Measurements from ENCODE around the gene MOB3B. TPM values are rescaled to one million over a fixed set of nuclear protein-coding genes. Genes with fewer than 3 reads are reported as not detected.

Gene MOB3B
- total RNA-seq, 3 donors from 2014 or later (not counting 1 experiment from before 2014, with no cell fraction given), result 0.23 to 0.30 (median 0.28) TPM

DNA sequence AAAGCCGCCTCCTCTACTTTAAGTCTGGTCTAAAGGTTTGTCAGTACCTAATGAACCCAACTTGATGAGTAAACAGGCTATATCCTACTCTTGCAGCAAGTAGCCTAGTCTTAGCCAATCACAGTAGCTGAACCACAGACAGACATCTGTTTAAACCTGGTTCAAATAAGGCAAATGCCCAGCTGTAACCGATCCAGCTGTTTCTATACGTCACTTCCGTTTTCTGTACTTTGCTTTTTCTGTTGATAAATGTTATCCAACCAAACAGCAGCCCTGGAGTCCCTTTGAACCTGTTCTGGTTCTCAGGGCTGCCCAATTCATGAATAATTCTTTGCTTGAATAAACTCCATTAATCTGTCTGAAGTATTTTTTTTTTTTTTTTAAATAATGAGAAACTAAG lies 155.8 kb downstream of the MOB3B start:
- intact Hi-C loops (cut with micrococcal nuclease), result no loop called here
- no peak for DNase-seq
- no peak for ATAC-seq
- H3K9me3 Mint-ChIP-seq, result peaks cover 0 to 3% of the 10 kb centered on the region in 2 donors
- TF ChIP-seq, protein P1, sequence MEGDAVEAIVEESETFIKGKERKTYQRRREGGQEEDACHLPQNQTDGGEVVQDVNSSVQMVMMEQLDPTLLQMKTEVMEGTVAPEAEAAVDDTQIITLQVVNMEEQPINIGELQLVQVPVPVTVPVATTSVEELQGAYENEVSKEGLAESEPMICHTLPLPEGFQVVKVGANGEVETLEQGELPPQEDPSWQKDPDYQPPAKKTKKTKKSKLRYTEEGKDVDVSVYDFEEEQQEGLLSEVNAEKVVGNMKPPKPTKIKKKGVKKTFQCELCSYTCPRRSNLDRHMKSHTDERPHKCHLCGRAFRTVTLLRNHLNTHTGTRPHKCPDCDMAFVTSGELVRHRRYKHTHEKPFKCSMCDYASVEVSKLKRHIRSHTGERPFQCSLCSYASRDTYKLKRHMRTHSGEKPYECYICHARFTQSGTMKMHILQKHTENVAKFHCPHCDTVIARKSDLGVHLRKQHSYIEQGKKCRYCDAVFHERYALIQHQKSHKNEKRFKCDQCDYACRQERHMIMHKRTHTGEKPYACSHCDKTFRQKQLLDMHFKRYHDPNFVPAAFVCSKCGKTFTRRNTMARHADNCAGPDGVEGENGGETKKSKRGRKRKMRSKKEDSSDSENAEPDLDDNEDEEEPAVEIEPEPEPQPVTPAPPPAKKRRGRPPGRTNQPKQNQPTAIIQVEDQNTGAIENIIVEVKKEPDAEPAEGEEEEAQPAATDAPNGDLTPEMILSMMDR (IDR thresholded peaks at IDR 0.05), result no peak
- no peaks in the 10 kb centered on the region for H3K4me1 Mint-ChIP-seq
- Histone ChIP-seq H3K4me3 (ENCODE audit: low read length) (no peak overlapping the region), H3K27me3 (ENCODE audit: control insufficient read depth, insufficient read depth, low read length) (no peaks in the 10 kb centered on the region), H3K27ac (ENCODE audit: low read length) (no peak overlapping the region), H3K4me1 (ENCODE audit: control insufficient read depth, insufficient read depth, low read length) (peaks cover 9% of the 10 kb centered on the region), H3K9me3 (ENCODE audit: control insufficient read depth, insufficient read depth, low read length) (no peaks in the 10 kb centered on the region), H3K36me3 (ENCODE audit: control insufficient read depth, insufficient read depth, low read length) (no peaks in the 10 kb centered on the region)
- 95% methylated on average over 4 of the region's 4 CpGs for WGBS (ENCODE audit: insufficient coverage)
- H3K4me3 Mint-ChIP-seq, result no peak overlapping the region
- no peaks in the 10 kb centered on the region for H3K36me3 Mint-ChIP-seq
- H3K27me3 Mint-ChIP-seq (ENCODE audit: low read depth in 2 of 2), result peaks cover 0 to 8% of the 10 kb centered on the region in 2 donors
- H3K27ac Mint-ChIP-seq, result no peak overlapping the region

DNA sequence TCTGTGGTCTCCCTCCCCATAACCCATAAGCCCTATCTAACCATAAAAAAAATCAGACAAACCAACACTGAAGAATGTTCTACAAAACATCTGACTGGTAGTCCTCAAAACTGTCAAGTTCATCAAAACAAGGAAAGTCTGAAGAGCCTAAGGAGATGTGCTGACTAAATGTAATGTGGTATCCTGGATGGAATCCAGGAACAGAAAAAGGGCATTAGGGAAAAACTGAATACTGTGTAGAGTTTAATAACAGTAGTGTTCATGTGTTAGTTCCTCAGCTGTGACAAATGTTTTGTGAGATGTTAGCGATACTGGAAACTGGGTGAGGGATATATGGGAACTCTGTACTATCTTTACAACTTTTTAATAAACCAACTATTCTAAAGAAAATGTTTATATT lies 157.0 kb downstream of the MOB3B start:
- no peak overlapping the region for H3K27ac ChIP-seq (ENCODE audit: low read length)
- no peaks in the 10 kb centered on the region for H3K9me3 ChIP-seq (ENCODE audit: control insufficient read depth, insufficient read depth, low read length)
- no peak overlapping the region for H3K4me3 Mint-ChIP-seq
- H3K9me3 Mint-ChIP-seq, result peaks cover 0 to 3% of the 10 kb centered on the region in 2 donors
- peaks cover 0 to 8% of the 10 kb centered on the region in 2 donors for H3K27me3 Mint-ChIP-seq (ENCODE audit: low read depth in 2 of 2)
- intact Hi-C loops (cut with micrococcal nuclease), result no loop called here
- H3K4me1 Mint-ChIP-seq, result no peaks in the 10 kb centered on the region
- TF ChIP-seq, protein P1 (IDR thresholded peaks at IDR 0.05), result no peak
- H3K4me1 ChIP-seq (ENCODE audit: control insufficient read depth, insufficient read depth, low read length), result peaks cover 2% of the 10 kb centered on the region
- no peak for DNase-seq
- no peak overlapping the region for H3K27ac Mint-ChIP-seq
- no CpG with 5 or more reads among the region's 1 CpG for WGBS (ENCODE audit: insufficient coverage)
- H3K36me3 ChIP-seq (ENCODE audit: control insufficient read depth, insufficient read depth, low read length), result no peaks in the 10 kb centered on the region
- no peaks in the 10 kb centered on the region for H3K36me3 Mint-ChIP-seq
- H3K27me3 ChIP-seq (ENCODE audit: control insufficient read depth, insufficient read depth, low read length), result no peaks in the 10 kb centered on the region
- no peak for ATAC-seq
- H3K4me3 ChIP-seq (ENCODE audit: low read length), result no peak overlapping the region

DNA sequence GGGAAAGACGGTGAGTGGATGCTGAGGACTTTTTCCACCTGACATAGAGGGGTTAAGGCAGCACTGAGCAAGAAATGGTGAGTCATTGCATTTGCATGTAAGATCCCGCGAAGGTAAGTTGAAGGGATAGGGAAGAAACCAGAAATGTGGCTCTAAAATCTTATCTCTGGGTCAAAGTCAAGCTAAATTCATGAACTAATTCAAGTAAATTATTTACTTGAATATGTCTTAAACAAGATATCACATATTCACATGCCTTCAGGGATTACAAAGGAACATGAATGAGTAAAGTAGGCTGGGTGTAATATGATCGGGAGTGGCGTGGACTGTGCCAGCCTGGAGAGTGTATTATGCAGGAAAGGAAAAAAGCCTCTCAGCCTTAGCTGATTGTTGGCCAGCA lies 158.2 kb downstream of the MOB3B start:
- Mint-ChIP-seq H3K9me3 (peaks cover 0 to 3% of the 10 kb centered on the region in 2 donors), H3K4me1 (peaks cover 0 to 8% of the 10 kb centered on the region in 2 donors), H3K27ac (no peak overlapping the region), H3K27me3 (ENCODE audit: low read depth in 2 of 2) (peaks cover 4 to 8% of the 10 kb centered on the region in 2 donors), H3K4me3 (no peak overlapping the region), H3K36me3 (no peaks in the 10 kb centered on the region)
- no peak overlapping the region for H3K27ac ChIP-seq (ENCODE audit: low read length)
- no peaks in the 10 kb centered on the region for H3K36me3 ChIP-seq (ENCODE audit: control insufficient read depth, insufficient read depth, low read length)
- peaks cover 7% of the 10 kb centered on the region for H3K4me1 ChIP-seq (ENCODE audit: control insufficient read depth, insufficient read depth, low read length)
- no peak for DNase-seq
- 84% methylated on average over 5 of the region's 5 CpGs for WGBS (ENCODE audit: insufficient coverage)
- intact Hi-C loops (cut with micrococcal nuclease), result no loop called here
- TF ChIP-seq, protein P1 (IDR thresholded peaks at IDR 0.05), result no peak
- no peak for ATAC-seq
- H3K27me3 ChIP-seq (ENCODE audit: control insufficient read depth, insufficient read depth, low read length), result no peaks in the 10 kb centered on the region
- no peaks in the 10 kb centered on the region for H3K9me3 ChIP-seq (ENCODE audit: control insufficient read depth, insufficient read depth, low read length)
- H3K4me3 ChIP-seq (ENCODE audit: low read length), result no peak overlapping the region

DNA sequence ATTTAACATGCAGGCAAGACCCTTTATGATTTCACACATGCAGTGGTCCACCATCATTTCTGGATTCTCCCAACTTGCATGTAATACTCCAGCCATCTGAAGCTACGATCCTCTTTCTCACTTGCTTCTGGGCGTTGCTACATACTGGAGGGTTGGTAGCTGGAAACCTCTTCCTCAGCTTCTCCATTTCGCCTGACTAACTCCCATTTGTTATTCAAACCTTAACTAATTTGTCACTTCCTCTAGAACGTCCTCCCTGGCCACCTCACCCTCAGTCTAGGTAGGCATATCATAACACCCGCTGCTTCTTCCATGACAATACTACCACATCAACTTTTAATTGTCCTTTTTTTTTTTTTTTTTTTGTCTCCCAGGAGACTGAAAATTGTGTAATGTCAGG lies 160.0 kb downstream of the MOB3B start:
- Mint-ChIP-seq H3K9me3 (peaks cover 0 to 3% of the 10 kb centered on the region in 2 donors), H3K4me3 (no peak overlapping the region), H3K27ac (no peak overlapping the region), H3K4me1 (peaks cover 0 to 17% of the 10 kb centered on the region in 2 donors), H3K27me3 (ENCODE audit: low read depth in 2 of 2) (peaks cover 4 to 8% of the 10 kb centered on the region in 2 donors), H3K36me3 (no peaks in the 10 kb centered on the region)
- Histone ChIP-seq H3K4me1 (ENCODE audit: control insufficient read depth, insufficient read depth, low read length) (peaks cover 14% of the 10 kb centered on the region), H3K9me3 (ENCODE audit: control insufficient read depth, insufficient read depth, low read length) (no peaks in the 10 kb centered on the region), H3K27ac (ENCODE audit: low read length) (no peak overlapping the region), H3K27me3 (ENCODE audit: control insufficient read depth, insufficient read depth, low read length) (no peaks in the 10 kb centered on the region), H3K36me3 (ENCODE audit: control insufficient read depth, insufficient read depth, low read length) (no peaks in the 10 kb centered on the region), H3K4me3 (ENCODE audit: low read length) (no peak overlapping the region)
- TF ChIP-seq, protein P1 (IDR thresholded peaks at IDR 0.05), result no peak
- DNase-seq, result no peak
- no peak for ATAC-seq
- 65% methylated on average over 5 of the region's 5 CpGs for WGBS (ENCODE audit: insufficient coverage)
- intact Hi-C loops (cut with micrococcal nuclease), result no loop called here

All from natural killer cell (primary cell).